Large intestine (tissue), 3 donors: Measurements from ENCODE around the gene AP2A2. TPM values are rescaled to one million over a fixed set of nuclear protein-coding genes. Genes with fewer than 3 reads are reported as not detected.

Source experiments
- DNase-seq, 2 donors: peaks; one replicate each; pipeline versions ENCODE4 v3.0.0 to v3.0.0-alpha.2; 2013
- H3K27ac ChIP-seq: one replicate; pipeline ENCODE4 v1.5.1; 2013; ENCODE audit warnings: low read length
- H3K27me3 ChIP-seq: 2 replicates; pipeline ENCODE4 v1.6.1; 2013; ENCODE audit warnings: low read length; ENCODE audit not compliant: control insufficient read depth, insufficient read depth
- H3K36me3 ChIP-seq: 2 replicates; pipeline ENCODE4 v1.6.1; 2013; ENCODE audit warnings: low read length; ENCODE audit not compliant: control insufficient read depth, insufficient read depth
- H3K4me1 ChIP-seq: one replicate; pipeline ENCODE4 v1.6.1; 2013; ENCODE audit warnings: low read length; ENCODE audit not compliant: control insufficient read depth, insufficient read depth
- H3K4me3 ChIP-seq: one replicate; pipeline ENCODE4 v1.5.1; 2013; ENCODE audit warnings: low read length
- H3K9me3 ChIP-seq: one replicate; pipeline ENCODE4 v1.6.1; 2013; ENCODE audit warnings: mild to moderate bottlenecking, low read depth, low read length, moderate library complexity; ENCODE audit not compliant: control insufficient read depth
- WGBS: methylation state at CpG from one replicate; pipeline ENCODE4 v1.1.5; 2013; ENCODE audit warnings: low lambda C conversion rate; ENCODE audit not compliant: insufficient coverage; 5-methylcytosine and 5-hydroxymethylcytosine counted together
- polyA plus RNA-seq: library from polyadenylated mRNA; unstranded; fragments of 120-200 nt; gene quantifications from one replicate; pipeline ENCODE4 v1.2.1, GENCODE V29; 2013

Gene AP2A2
- polyA plus RNA-seq, 1 donor = 79.6 TPM

- Histone ChIP-seq H3K4me3 (peak within 1 kb of the TSS; percentile 72), H3K27ac (peak within 1 kb of the TSS; percentile 52), H3K27me3 (no peaks in the 10 kb centered on the region), H3K9me3 (no peaks in the 10 kb centered on the region), H3K36me3 (peaks cover 6% of the 10 kb centered on the region), H3K4me1 (peaks cover 10% of the 10 kb centered on the region)
- WGBS = no CpG with 5 or more reads among the region's 59 CpGs
- peak; percentile 83 to 90 for DNase-seq
These were observed 15.1 kb upstream of the AP2A2 start, which contains the start of gene CHID1 for GRCh38 chr11:910589-911030. TSS of gene CHID1 (minus strand) at chr11:910810. CDS start at chr11:904816, 5,994 bp downstream.

- peak overlapping the region; percentile 52 for H3K27ac ChIP-seq
- no peaks in the 10 kb centered on the region for H3K9me3 ChIP-seq
- no peaks in the 10 kb centered on the region for H3K27me3 ChIP-seq
- peaks cover 5% of the 10 kb centered on the region for H3K36me3 ChIP-seq
- H3K4me1 ChIP-seq = peaks cover 10% of the 10 kb centered on the region
- DNase-seq = no peak
- WGBS = no CpG with 5 or more reads among the region's 68 CpGs
- H3K4me3 ChIP-seq = peak overlapping the region; percentile 69
These were observed 14.4 kb upstream of the AP2A2 start for GRCh38 chr11:911031-911889.

- Histone ChIP-seq H3K4me1 (peaks cover 10% of the 10 kb centered on the region), H3K27ac (no peak overlapping the region), H3K27me3 (no peaks in the 10 kb centered on the region), H3K36me3 (peaks cover 3% of the 10 kb centered on the region), H3K9me3 (no peaks in the 10 kb centered on the region), H3K4me3 (no peak overlapping the region)
- DNase-seq = no peak
- WGBS = no CpG with 5 or more reads among the region's 11 CpGs
These were observed 13.8 kb upstream of the AP2A2 start for GRCh38 chr11:911890-912219.

GRCh38 chr11:912266-912665 lies 13.4 kb upstream of the AP2A2 start:
- Histone ChIP-seq H3K27ac (no peak overlapping the region), H3K9me3 (no peaks in the 10 kb centered on the region), H3K36me3 (peaks cover 3% of the 10 kb centered on the region), H3K4me3 (no peak overlapping the region), H3K4me1 (peaks cover 10% of the 10 kb centered on the region), H3K27me3 (no peaks in the 10 kb centered on the region)
- no peak for DNase-seq
- no CpG with 5 or more reads among the region's 14 CpGs for WGBS

GRCh38 chr11:913043-913442 lies 12.6 kb upstream of the AP2A2 start:
- H3K9me3 ChIP-seq = no peaks in the 10 kb centered on the region
- 80% methylated on average over 2 of the region's 4 CpGs for WGBS

GRCh38 chr11:914204-914603 lies 11.5 kb upstream of the AP2A2 start:
- Histone ChIP-seq H3K9me3 (no peaks in the 10 kb centered on the region), H3K4me1 (peaks cover 10% of the 10 kb centered on the region), H3K27me3 (no peaks in the 10 kb centered on the region), H3K36me3 (no peaks in the 10 kb centered on the region), H3K4me3 (no peak overlapping the region), H3K27ac (no peak overlapping the region)
- no peak for DNase-seq
- no CpG with 5 or more reads among the region's 5 CpGs for WGBS

More at GRCh38 chr11:913043-913442, 12.6 kb upstream of the AP2A2 start:
- H3K36me3 ChIP-seq = peaks cover 3% of the 10 kb centered on the region
- H3K27me3 ChIP-seq = no peaks in the 10 kb centered on the region
- H3K27ac ChIP-seq = no peak overlapping the region
- H3K4me3 ChIP-seq = no peak overlapping the region
- DNase-seq = no peak
- peaks cover 10% of the 10 kb centered on the region for H3K4me1 ChIP-seq

- Histone ChIP-seq H3K36me3 (no peaks in the 10 kb centered on the region), H3K4me1 (peaks cover 5% of the 10 kb centered on the region), H3K9me3 (no peaks in the 10 kb centered on the region), H3K4me3 (no peak overlapping the region), H3K27ac (no peak overlapping the region), H3K27me3 (no peaks in the 10 kb centered on the region)
- WGBS = no CpG with 5 or more reads among the region's 21 CpGs
- peak; percentile 18 to 25 for DNase-seq
These were observed 10.7 kb upstream of the AP2A2 start for GRCh38 chr11:914747-915501.

GRCh38 chr11:917426-917825 lies 8.2 kb upstream of the AP2A2 start:
- DNase-seq = no peak
- Histone ChIP-seq H3K4me1 (no peaks in the 10 kb centered on the region), H3K4me3 (no peak overlapping the region), H3K27ac (no peak overlapping the region), H3K27me3 (no peaks in the 10 kb centered on the region), H3K9me3 (no peaks in the 10 kb centered on the region), H3K36me3 (no peaks in the 10 kb centered on the region)
- no CpG with 5 or more reads among the region's 8 CpGs for WGBS

- Histone ChIP-seq H3K4me3 (no peak overlapping the region), H3K36me3 (peaks cover 3% of the 10 kb centered on the region), H3K27ac (no peak overlapping the region), H3K27me3 (no peaks in the 10 kb centered on the region), H3K9me3 (no peaks in the 10 kb centered on the region), H3K4me1 (no peaks in the 10 kb centered on the region)
- no peak for DNase-seq
- WGBS = no CpG with 5 or more reads among the region's 15 CpGs
These were observed 3.6 kb upstream of the AP2A2 start for GRCh38 chr11:921921-922678.
